CD4-positive, alpha-beta T cell (primary cell): ENCODE data around the gene ST3GAL5. TPM values are rescaled to one million over a fixed set of nuclear protein-coding genes. Genes with fewer than 3 reads are reported as not detected.

Experiments
- ATAC-seq: fragments of 200-7000 bp; cut with Tn5 transposase; one replicate; pipeline ENCODE4 v1.10.0; 2022; ENCODE audit warnings: mild to moderate bottlenecking; ENCODE audit not compliant: poor library complexity
- CTCF ChIA-PET: fragments of 350-600 bp; sonication (Branson Sonifier 250); formaldehyde crosslinking; loops from one replicate; lab custom pipeline; 2021; ENCODE audit warnings: antibody characterized with exemption, inconsistent platforms; lab: Charles Lee
- POLR2A ChIA-PET: fragments of 350-600 bp; sonication (Branson Sonifier 250); formaldehyde crosslinking; loops from one replicate; lab custom pipeline; 2021; ENCODE audit warnings: antibody characterized with exemption, inconsistent platforms; lab: Charles Lee
- DNase-seq, 14 experiments: peaks; one replicate each; pipeline ENCODE4 v3.0.0-alpha.2; 2013 to 2020; ENCODE audit warnings: mixed read lengths in 2 of 14
- H3K27ac ChIP-seq, 2 donors: one replicate each; pipeline versions ENCODE4 v1.5.1 to v1.7.0; 2013; ENCODE audit warnings: low read length in 2 of 2, low read depth in 1 of 2, mild to moderate bottlenecking in 1 of 2
- H3K27me3 ChIP-seq, 2 experiments: 1 replicate in 1 of 2; 2 replicates in 1 of 2; pipeline versions ENCODE4 v1.6.1 to v1.7.0; 2013; ENCODE audit warnings: low read length in 2 of 2, control low read depth in 1 of 2, mild to moderate bottlenecking in 1 of 2, moderate library complexity in 1 of 2; ENCODE audit not compliant: insufficient read depth in 2 of 2, control insufficient read depth in 1 of 2
- H3K36me3 ChIP-seq: one replicate; pipeline ENCODE4 v1.6.1; 2013; ENCODE audit warnings: low read length, control low read depth; ENCODE audit not compliant: insufficient read depth
- H3K4me1 ChIP-seq: one replicate; pipeline ENCODE4 v1.6.1; 2013; ENCODE audit warnings: low read length, control low read depth; ENCODE audit not compliant: insufficient read depth
- H3K4me3 ChIP-seq: one replicate; pipeline ENCODE4 v1.5.1; 2013; ENCODE audit warnings: mild to moderate bottlenecking, low read length, moderate library complexity
- H3K9me3 ChIP-seq, 2 experiments: 1 replicate in 1 of 2; 2 replicates in 1 of 2; pipeline versions ENCODE4 v1.6.1 to v1.7.0; 2013; ENCODE audit warnings: low read length in 2 of 2, mild to moderate bottlenecking in 2 of 2, control low read depth in 1 of 2, moderate library complexity in 1 of 2; ENCODE audit not compliant: control insufficient read depth in 1 of 2, insufficient read depth in 1 of 2
- H3K27ac Mint-ChIP-seq: one replicate; pipeline ENCODE4 v1.8.0; 2020; ENCODE audit warnings: mixed read lengths
- H3K27me3 Mint-ChIP-seq: one replicate; pipeline ENCODE4 v1.8.0; 2021; ENCODE audit warnings: mixed read lengths
- H3K36me3 Mint-ChIP-seq: one replicate; pipeline ENCODE4 v1.8.0; 2021; ENCODE audit warnings: low read depth, mixed read lengths
- H3K4me1 Mint-ChIP-seq: one replicate; pipeline ENCODE4 v1.8.0; 2021; ENCODE audit warnings: low read depth, mixed read lengths
- H3K4me3 Mint-ChIP-seq: one replicate; pipeline ENCODE4 v1.8.0; 2020; ENCODE audit warnings: mild to moderate bottlenecking, mixed read lengths
- H3K9me3 Mint-ChIP-seq: one replicate; pipeline ENCODE4 v1.8.0; 2020; ENCODE audit warnings: mixed read lengths
- CTCF ChIP-seq: fragments of 200-600 bp; IDR thresholded peaks from one replicate; pipeline ENCODE4 v1.8.0; 2022; ENCODE audit warnings: antibody characterized with exemption, mild to moderate bottlenecking
- intact Hi-C, 2 experiments: fragments of 100-400 bp; cut with DNase I in 1 of 2; cut with micrococcal nuclease in 1 of 2; formaldehyde crosslinking; loops; one replicate each; pipeline versions ENCODE4 v1.15.1 to v1.9.0; 2023 to 2025; cut with DNase I, micrococcal nuclease
- total RNA-seq, 174 experiments: library from RNA in 2 of 174; stranded (reverse) in 2 of 174; gene quantifications; one replicate each; pipeline ENCODE4 v1.2.3 and lab custom pipeline; 2021 to 2026

The ST3GAL5 gene
- total RNA-seq, 2 experiments from 2014 or later = 76.7 to 77.8 TPM

GRCh38 chr2:85902496-85902895, 13.7 kb upstream of the ST3GAL5 start:
- Histone ChIP-seq H3K27me3 (no peaks in the 10 kb centered on the region), H3K4me3 (no peak overlapping the region), H3K9me3 (no peaks in the 10 kb centered on the region), H3K4me1 (peaks cover 6% of the 10 kb centered on the region), H3K36me3 (no peaks in the 10 kb centered on the region), H3K27ac (no peak overlapping the region)
- Mint-ChIP-seq H3K4me1 (peaks cover 14% of the 10 kb centered on the region), H3K36me3 (no peaks in the 10 kb centered on the region), H3K4me3 (no peak overlapping the region), H3K27ac (no peak overlapping the region), H3K27me3 (no peaks in the 10 kb centered on the region), H3K9me3 (peaks cover 3% of the 10 kb centered on the region)
- DNase-seq (no peak), ATAC-seq (no peak)
- intact Hi-C loops = no loop called here
- no peak for TF ChIP-seq CTCF
- ChIA-PET POLR2A (no interaction called here), CTCF (interaction anchor here (1.2 kb wide), 1 partner anchor 176 kb away, joined by 3 read pairs; no protein-coding TSS in a partner anchor)

- no peaks in the 10 kb centered on the region for H3K27me3 ChIP-seq
- no peaks in the 10 kb centered on the region for H3K36me3 ChIP-seq
- no peaks in the 10 kb centered on the region for H3K27me3 Mint-ChIP-seq
- ATAC-seq (no peak), DNase-seq (no peak)
- ChIA-PET CTCF (interaction anchor here (0.6 kb wide), 1 partner anchor 10 kb away, joined by 4 read pairs; no protein-coding TSS in a partner anchor), POLR2A (interaction anchor here (1.6 to 1.8 kb wide), 2 partner anchors 13 to 14 kb away, joined by 4 to 5 read pairs; partner anchors contain the start of gene ST3GAL5)
- no peak overlapping the region for H3K27ac ChIP-seq
- peaks cover 3% of the 10 kb centered on the region for H3K9me3 Mint-ChIP-seq
- no peak for TF ChIP-seq CTCF
- peaks cover 6% of the 10 kb centered on the region for H3K4me1 ChIP-seq
- no peaks in the 10 kb centered on the region for H3K36me3 Mint-ChIP-seq
- no peak overlapping the region for H3K4me3 ChIP-seq
- H3K4me3 Mint-ChIP-seq = no peak overlapping the region
- no peaks in the 10 kb centered on the region for H3K9me3 ChIP-seq
- intact Hi-C loops = no loop called here
- no peak overlapping the region for H3K27ac Mint-ChIP-seq
- H3K4me1 Mint-ChIP-seq = peaks cover 17% of the 10 kb centered on the region
Observed at GRCh38 chr2:85901155-85901554, 12.4 kb upstream of the ST3GAL5 start.

- Histone ChIP-seq H3K27me3 (no peaks in the 10 kb centered on the region), H3K4me3 (no peak overlapping the region), H3K9me3 (no peaks in the 10 kb centered on the region), H3K4me1 (peaks cover 6% of the 10 kb centered on the region), H3K36me3 (no peaks in the 10 kb centered on the region), H3K27ac (no peak overlapping the region)
- no peaks in the 10 kb centered on the region for H3K36me3 Mint-ChIP-seq
- no peak overlapping the region for H3K4me3 Mint-ChIP-seq
- no peaks in the 10 kb centered on the region for H3K27me3 Mint-ChIP-seq
- peaks cover 17% of the 10 kb centered on the region for H3K4me1 Mint-ChIP-seq
- POLR2A ChIA-PET = interaction anchor here (0.7 to 1.8 kb wide), 3 partner anchors 12 to 70 kb away, joined by 3 to 5 read pairs (median 4); partner anchors contain the start of gene ST3GAL5
- peak; percentile 76 for ATAC-seq
- peaks cover 3% of the 10 kb centered on the region for H3K9me3 Mint-ChIP-seq
- intact Hi-C loops = no loop called here
- CTCF ChIA-PET = interaction anchor here (0.7 to 1.6 kb wide), 2 partner anchors 13 to 73 kb away, joined by 3 to 4 read pairs; no protein-coding TSS in a partner anchor
- peak in 2 of 14 experiments; percentile 24 to 54 for DNase-seq
- TF ChIP-seq CTCF = no peak
- peak overlapping the region; percentile 62 for H3K27ac Mint-ChIP-seq
Observed at GRCh38 chr2:85900366-85900765, 11.6 kb upstream of the ST3GAL5 start.
